Prostate gland (tissue), 1 donor: ENCODE results near the gene ZSWIM8.

Experiments used
- POLR2A ChIP-seq: fragments of 450-650 bp; IDR thresholded peaks from one replicate; pipeline ENCODE4 v1.6.1; 2016; ENCODE audit warnings: antibody characterized with exemption, mild to moderate bottlenecking
- POLR2AphosphoS5 ChIP-seq: sonication (generic); formaldehyde crosslinking; IDR thresholded peaks from one replicate; pipeline ENCODE4 v1.6.1; 2017; ENCODE audit warnings: antibody characterized with exemption

- TF ChIP-seq POLR2AphosphoS5 (no peak), POLR2A (no peak)
These were observed 3.7 kb downstream of the ZSWIM8 start for GRCh38 chr10:73788864-73789658.
